GM18867 (cell line): ENCODE data around the gene PNPLA7.
A peak's percentile ranks its signal among the peaks of the same experiment; 100 is the strongest.
"Not testable (repeated sequence)": the region's sequence is repeated elsewhere in the genome, so short reads cannot be mapped to it uniquely, and the experiment has no call there.

ENCODE experiments used
- ATAC-seq: cut with Tn5 transposase; IDR thresholded peaks from one replicate; pipeline ENCODE4 v1.9.1; 2021; ENCODE audit warnings: mild to moderate bottlenecking, moderate library complexity; ENCODE audit not compliant: unreplicated experiment

Gene PNPLA7

GRCh38 chr9:137575716-137576411 lies 25.7 kb upstream of the PNPLA7 start:
- ATAC-seq: no peak

DNA sequence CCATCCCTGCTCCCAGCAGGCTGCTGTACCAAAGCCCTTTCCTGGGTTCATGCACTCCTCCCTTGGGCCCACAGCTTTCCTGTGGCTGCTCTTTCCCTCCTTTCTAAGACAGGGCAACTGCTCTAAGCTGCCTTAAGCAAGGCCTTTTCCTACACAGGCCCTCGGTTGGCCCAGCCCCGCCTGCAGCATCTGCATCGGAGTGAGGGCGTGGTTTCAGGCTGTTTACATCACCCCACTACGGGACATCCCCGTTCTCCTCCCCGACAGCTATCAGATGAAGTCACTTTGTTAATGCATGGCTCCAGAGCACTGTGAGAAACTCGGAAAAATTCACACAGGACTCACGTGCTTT lies 25.1 kb upstream of the PNPLA7 start:
- no peak for ATAC-seq

- no peak for ATAC-seq
Measured at GRCh38 chr9:137574192-137574591, 24.0 kb upstream of the PNPLA7 start.

DNA sequence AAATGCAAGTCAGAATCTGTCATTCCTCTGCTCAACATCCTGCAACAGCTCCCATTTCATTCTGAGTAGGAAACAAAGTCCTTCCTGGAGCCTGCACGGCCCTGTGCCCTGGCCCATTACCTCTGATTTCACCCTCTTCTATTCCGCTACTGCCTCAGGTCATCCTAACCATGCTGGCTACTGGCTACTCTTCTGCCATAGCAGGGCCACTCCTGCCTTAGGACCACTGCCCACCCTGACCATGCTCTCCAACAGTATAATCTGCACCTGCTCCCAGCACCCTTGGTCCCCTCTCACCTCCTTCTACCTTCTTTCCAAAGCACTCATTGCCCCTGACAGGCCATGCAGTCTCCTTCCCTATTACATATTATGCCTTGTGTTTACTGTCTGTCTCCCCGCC lies 20.4 kb upstream of the PNPLA7 start:
- ATAC-seq: no peak

DNA sequence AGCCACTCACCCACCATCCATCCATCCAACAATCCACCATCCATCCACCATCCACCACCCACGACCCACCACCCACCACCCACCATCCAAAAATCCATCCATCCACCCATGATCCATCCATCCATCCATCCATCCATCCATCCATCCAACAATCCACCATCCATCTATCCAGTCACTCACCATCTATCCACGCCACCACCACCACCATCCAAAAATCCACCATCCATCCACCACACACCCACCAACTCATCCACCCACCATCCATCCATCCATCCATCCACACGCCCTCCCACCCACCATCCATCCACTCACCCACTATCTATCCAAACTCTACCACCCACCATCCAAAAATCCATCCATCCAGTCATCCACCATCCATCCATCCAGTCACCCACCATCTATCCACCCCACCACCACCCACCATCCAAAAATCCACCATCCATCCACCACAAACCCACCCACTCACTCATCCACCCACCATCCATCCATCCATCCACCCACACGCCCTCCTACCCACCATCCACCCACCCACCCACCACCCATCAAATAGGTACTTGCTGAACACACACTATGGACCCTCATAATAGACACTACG lies 19.5 kb upstream of the PNPLA7 start:
- no peak for ATAC-seq

DNA sequence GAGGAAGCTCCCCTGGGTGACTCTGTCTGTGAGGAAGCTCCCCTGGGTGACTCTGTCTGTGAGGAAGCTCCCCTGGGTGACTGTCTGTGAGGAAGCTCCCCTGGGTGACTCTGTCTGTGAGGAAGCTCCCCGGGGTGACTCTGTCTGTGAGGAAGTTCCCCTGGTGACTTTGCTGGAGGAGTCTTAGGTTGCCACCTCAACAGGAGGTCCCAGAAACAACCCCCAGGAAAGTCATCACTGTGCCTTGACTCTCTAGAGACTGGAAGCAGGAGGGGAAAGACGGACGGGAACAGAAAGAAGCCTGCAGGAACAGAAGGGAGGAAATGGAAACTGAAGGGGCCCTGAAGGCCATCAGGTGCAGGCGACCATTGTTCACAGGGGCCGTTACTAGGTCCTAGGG lies 18.2 kb upstream of the PNPLA7 start:
- ATAC-seq: not testable (repeated sequence)

- no peak for ATAC-seq
Measured at GRCh38 chr9:137564817-137565411, 14.7 kb upstream of the PNPLA7 start.

DNA sequence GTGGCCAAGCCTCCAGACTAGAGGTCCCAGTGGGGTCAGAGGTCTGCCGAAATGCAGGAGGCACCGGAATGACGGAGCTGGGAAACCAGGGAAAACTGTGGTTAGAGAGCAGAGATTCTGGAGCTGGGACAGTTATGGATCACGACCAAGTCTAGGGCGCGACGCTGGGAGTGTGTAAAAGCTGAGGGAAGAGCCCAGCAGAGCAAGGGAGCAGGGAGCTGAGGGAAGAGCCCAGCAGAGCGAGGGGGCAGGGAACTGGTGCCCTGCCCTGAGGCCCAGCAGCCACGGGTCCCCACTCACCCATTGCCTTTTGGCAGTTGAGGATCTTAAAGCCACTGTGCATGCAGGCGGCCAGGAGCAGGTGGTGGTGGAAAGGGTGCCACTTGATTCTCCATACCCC lies 13.9 kb upstream of the PNPLA7 start:
- ATAC-seq: no peak

DNA sequence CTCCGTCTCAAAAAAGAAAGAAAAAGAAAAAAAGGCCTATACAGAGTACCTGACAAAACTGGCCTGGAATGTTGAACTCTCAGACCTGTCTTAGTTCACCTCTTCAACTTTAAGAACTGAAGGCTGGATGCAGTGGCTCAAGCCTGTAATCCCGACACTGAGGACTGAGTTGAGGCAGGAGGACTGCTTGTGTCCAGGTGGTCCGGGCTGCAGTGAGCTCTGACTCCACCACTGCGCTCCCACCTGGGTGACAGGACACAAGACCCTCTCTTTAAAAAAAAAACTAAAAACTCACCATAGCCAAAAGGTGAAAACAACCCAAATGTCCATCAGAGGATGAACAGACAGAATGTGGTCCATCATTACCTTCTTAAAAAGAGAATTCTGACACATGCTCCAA lies 7.9 kb upstream of the PNPLA7 start:
- no peak for ATAC-seq

- ATAC-seq: no peak
Measured at GRCh38 chr9:137556069-137556838, 6.1 kb upstream of the PNPLA7 start.

GRCh38 chr9:137555179-137555578 lies 5.0 kb upstream of the PNPLA7 start:
- no peak for ATAC-seq

DNA sequence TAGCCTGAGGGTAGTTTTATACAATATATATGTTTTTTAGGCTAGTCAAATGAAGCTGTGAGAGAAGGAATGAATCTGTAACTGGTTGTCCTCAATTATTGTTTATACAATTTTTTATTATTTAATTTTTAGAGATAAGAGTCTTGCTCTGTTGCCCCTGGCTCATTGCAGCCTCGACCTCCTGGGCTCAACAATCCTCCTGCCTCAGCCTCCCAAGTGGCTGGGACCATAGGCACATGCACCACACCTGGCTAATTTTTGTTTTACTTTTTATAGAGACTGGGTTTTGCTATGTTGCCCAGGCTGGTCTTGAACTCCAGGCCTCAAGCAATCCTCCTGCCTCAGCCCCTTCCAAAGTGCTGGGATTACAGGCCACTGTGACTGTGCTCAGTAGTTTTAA lies 4.1 kb upstream of the PNPLA7 start:
- ATAC-seq: no peak

DNA sequence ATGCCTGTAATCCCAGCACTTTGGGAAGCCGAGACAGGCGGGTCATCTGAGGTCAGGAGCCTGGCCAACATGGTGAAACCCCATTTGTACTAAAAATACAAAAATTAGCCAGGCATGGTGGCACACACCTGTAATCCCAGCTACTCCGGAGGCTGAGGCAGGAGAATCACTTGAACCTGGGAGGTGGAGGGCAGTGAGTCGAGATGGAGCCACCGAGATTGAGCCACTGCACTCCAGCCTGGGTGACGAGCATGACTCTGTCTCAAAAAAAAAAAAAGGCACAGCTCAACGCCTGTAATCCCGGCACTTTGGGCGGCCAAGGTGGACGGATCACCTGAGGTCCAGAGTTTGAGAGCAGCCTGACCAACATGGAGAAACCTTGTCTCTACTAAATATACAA lies 3.5 kb upstream of the PNPLA7 start:
- ATAC-seq: not testable (repeated sequence)

- ATAC-seq: peak; percentile 10
Measured at GRCh38 chr9:137552022-137552768, 2.0 kb upstream of the PNPLA7 start.

DNA sequence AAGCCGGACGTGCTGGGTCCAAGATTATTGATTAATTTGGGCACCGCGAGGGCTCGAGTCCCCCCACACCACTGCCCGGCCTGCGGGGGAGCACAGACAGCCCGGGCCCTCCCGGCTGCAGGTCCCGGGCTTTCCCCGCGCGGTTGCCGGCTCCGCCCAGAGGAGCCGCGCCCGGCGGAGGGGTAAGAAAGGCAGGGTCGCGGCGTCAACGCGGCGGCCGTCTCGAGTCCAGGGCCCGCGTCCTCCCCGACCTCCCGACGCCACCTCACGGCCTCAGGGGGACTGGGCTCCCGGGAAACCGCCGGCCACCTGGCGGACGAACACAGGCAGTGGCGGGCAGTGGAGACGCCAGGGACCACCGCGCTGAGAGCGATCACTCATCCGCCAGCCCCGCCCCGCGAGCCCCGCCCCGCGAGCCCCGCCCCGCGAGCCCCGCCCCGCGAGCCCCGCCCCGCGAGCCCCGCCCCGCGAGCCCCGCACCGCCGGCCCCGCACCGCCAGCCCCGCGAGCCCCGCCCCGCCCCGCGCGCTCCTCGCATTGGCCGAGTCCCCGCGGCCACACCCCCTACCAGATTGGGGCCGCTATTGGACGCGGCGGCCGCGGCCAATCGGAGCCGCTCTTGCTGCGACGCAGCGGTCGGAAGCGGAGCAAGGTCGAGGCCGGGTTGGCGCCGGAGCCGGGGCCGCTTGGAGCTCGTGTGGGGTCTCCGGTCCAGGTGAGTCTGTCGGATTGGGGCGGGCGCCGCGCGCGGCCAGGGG lies 1.2 kb upstream of the PNPLA7 start, which contains the start of gene MRPL41:
Gene MRPL41, plus strand, starts transcription at position 616 of the 758 bp plus-strand sequence. CDS start 203 bp downstream, outside the sequence.
- peak; percentile 78 for ATAC-seq

DNA sequence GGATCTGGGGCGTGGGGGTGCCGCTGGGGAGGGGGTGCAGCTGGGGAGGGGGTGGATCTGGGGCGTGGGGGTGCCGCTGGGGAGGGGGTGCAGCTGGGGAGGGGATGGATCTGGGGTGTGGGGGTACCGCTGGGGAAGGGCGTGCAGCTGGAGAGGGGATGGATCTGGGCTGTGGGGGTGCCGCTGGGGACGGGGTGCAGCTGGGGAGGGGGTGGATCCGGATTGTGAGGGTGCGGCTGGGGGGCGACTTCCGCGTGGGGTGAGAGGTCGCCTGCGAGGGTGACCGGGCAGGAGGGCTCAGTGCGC lies 709 bp upstream of the PNPLA7 start:
- not testable (repeated sequence) for ATAC-seq

- no peak for ATAC-seq
Measured at GRCh38 chr9:137547687-137548543, 2.3 kb downstream of the PNPLA7 start.

DNA sequence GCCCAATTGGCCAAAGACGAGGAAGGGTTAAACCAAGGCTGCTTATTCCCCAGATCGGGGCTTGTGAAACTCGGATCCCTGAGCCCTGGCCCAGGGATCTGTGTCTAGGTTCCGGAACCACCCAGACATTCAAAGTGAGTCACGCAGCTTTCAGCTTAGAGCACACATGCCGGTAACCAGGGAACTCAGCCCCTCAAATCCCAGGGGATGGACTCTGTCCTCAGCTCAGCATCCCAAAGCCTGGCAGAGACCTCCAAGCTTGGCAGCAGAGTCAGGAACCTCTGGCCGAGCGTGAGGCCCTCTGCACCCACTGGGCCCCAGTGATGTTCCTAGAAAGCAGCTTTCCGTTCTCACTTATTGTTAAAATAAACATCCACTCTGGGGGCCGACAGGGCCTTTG lies 5.1 kb downstream of the PNPLA7 start:
- ATAC-seq: no peak

DNA sequence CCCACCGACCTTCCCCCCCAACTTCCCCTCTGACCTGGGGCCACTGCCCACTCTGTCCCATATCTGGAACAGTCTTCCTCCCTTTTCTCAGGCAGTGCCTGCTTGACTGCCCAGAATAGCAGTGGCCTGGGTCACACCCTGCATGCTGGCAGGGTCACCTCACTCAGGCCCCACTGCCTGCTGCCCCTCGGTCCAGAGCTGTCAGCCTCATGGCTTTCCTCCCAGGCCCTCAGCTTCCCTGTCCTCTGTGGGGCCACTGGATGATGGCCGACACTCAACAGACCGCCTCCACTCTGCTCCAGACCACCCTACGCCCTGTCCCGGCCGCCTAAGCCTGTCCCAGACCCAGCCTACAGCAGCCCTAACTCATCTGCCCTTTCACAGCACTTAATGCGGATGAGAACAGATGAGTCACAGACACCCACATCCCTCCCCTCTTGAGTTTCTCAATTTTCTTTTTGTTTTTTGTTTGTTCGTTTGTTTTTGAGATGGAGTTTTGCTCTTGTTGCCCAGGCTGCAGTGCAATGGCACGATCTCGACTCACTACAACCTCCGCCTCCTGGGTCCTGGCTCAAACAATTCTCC lies 5.9 kb downstream of the PNPLA7 start:
- ATAC-seq: no peak
